IPS-18c (cell line): ENCODE data around the gene FKBP1A.
"Not testable (repeated sequence)": the region's sequence is repeated elsewhere in the genome, so short reads cannot be mapped to it uniquely, and the experiment has no call there.

Experiments used
- H3K4me3 ChIP-seq: 2 replicates; pipeline ENCODE4 v1.7.0; 2013; ENCODE audit warnings: low read depth, mild to moderate bottlenecking, low read length, moderate library complexity; ENCODE audit not compliant: insufficient read depth
- H3K9me3 ChIP-seq: one replicate; pipeline ENCODE4 v1.6.1; 2013; ENCODE audit warnings: mild to moderate bottlenecking, low read length, moderate library complexity; ENCODE audit not compliant: control insufficient read depth, insufficient read depth

The FKBP1A gene

DNA sequence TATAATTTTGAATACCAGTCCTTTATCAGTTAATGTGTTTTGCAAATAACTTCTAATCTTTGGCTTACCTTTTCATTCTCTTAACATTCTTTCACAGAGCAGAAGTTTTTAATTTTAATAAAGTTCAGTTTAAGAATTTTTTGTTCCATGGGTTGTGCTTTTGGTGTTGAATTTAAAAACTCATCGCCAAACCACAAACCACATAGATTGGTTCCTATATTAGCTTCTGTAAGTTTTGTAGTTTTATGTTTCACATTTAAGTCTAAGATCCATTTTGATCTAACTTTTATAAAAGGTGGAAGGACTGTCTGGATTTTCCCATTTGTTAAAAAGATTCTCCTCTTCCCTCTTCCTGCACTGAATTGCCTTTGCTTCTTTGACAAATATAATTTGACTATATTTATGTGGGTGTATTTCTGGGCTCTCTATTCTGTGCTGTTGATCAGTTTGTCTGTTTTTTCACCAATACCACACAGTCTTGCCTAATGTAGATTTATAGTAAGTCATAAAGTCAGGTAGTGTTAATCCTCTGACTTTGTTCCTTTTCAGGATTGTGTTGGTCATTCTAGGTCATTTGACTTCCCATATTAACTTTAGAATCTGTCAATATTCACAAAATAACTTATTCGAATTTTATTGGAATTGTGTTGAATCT is 46.4 kb downstream of the FKBP1A start:
- Histone ChIP-seq H3K9me3 (no peaks in the 10 kb centered on the region), H3K4me3 (no peak overlapping the region)

DNA sequence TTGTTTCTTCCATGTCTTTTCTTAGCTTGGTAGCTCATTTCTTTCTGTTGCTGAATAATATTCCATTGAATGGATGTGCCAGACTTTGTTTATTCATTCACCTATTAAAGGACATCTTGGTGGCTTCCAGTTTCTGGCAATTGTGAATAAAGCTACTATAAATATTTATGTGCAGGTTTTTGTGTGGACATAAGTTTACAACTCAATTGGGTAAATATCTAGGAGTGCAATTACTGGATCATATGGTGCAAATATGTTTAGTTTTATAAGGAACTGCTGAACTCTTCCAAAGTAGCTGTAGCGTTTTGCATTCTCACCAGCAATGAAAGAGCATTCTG is 47.1 kb downstream of the FKBP1A start:
- Histone ChIP-seq H3K4me3 (no peak overlapping the region), H3K9me3 (no peaks in the 10 kb centered on the region)

DNA sequence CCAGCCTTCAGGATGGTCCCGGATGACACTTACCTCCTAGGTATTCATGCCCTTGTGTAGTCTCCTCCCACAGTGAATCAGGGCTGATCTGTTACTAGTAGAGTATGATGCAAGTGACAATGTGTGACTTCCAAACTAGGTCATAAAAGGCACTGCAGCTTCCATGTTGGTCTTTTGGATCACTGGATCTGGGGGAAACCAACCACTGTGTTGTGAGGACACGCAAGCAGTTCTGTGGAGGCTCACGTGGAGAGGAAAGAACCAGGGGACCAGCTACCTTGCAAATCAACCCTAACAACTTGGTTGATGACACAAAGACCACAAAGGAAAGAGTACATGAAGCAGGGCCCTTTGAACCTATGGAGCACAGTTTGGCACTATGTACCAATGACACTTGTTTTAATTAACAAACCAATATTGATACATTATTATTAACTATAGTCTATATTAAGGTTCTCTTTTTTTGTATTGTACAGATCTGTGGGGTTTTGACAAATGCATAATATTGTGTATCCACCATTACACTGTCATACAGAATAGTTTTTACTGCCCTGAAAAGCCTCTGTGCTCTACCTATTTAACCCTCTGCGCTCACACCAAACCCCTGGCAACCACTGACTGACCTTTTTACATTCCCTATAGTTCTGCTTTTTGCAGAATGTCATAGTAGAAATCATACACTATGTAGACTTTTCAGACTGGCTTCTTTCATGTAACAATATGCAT is 47.7 kb downstream of the FKBP1A start:
- Histone ChIP-seq H3K4me3 (no peak overlapping the region), H3K9me3 (no peaks in the 10 kb centered on the region)

DNA sequence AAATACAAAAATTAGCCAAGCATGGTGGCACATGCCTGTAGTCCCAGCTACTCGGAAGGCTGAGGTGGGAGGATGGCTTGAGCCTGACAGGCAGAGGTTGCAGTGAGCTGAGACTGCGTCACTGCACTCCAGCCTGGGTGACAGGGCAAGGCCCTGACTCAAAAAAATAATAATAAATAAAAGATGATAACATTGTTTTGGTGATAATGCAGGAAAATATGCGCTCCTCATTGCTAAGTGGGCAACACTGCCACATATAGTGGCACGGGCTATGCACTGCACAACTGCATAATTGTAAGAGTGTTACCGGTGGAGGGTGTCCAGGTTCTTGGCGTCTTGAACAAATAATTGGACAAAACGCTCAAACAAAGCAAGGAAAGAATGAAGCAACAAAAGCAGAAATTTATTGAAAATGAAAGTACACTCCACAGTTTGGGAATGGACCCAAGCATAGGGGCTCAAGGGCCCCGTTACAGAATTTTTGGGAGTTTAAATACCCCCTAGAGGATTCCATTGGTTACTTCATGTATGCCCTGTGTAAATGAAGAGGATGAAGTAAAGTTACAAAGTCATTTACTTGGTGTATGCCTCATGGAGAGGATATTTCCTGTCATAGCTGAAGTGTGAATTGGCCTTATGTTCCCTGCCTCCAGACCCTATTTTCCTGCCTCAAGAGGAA is 49.3 kb downstream of the FKBP1A start:
- H3K4me3 ChIP-seq, H3K9me3 ChIP-seq: not testable (repeated sequence)

DNA sequence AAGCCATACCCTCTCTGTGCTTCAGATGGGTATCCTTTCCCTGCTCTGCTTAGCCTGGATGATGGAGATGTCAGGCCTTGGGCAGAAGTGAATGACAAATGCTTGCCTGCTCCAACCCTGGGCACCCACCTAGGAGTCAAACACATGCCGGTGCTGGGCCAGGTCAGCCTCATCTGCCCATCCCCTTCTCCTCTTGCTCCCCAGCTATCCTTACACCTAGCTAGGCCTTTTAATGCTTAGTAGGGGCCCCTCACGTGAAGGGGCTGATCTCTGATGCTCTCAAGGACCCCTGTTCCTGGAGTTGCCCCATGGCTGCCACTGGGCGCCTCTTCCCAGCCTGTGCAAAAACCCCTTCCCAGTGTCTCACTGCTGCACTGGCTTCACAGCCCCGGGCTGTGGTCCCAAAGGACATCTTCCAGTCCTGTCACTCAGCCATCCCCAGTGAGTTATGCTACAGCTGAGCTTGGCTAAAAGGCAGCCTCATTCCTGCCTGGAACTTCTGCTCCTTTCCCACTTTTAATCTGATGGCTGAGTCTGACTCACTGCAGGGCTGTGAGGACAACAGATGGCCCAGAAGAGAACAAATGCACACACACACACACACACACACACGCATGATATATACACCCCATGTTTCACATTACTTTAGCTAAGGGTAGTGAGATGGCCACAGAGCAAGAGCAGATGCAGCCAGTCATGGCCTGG is 51.1 kb downstream of the FKBP1A start:
- Histone ChIP-seq H3K4me3 (no peak overlapping the region), H3K9me3 (no peaks in the 10 kb centered on the region)

DNA sequence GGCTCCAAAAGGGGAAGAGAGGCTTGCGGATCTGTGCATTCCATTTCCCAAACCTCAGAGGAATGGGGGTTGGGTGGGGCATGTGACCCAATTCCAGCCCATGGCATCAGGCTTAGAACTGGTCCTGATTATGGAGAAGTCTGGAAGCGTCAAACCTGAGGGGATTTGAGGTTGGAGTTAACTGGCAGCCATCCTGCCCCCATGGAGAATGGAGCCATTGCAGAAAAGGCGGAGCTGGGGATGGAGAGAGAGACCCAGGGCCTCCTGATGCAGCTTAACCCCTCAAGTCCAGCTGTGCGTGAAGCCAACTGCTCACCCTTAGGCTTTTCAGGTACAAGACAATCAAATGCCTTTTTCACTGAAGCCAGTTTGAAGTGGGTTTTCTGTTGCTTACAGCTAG is 54.1 kb downstream of the FKBP1A start:
- H3K9me3 ChIP-seq, result no peaks in the 10 kb centered on the region

DNA sequence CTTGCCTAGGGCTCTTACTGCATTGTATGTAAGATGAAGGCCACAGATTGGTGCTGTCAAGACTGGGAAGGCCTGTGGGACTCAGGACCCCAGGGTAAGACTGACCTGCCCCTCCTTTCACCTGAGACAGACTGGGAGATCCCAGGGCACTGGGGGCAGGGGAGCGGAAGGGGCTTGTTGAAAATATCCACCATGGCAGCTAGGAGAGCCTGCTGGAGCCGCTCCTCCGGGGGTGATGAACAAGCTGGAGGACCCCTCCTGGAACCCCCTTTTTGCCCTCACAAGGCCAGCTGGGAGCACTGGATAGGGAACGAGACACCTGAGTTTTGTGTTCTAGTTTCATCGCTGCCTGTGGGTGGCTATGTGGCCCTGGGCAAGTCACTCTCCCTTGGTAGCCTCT is 54.8 kb downstream of the FKBP1A start:
- no peak overlapping the region for H3K4me3 ChIP-seq
- no peaks in the 10 kb centered on the region for H3K9me3 ChIP-seq

More for the DNA sequence above, 54.1 kb downstream of the FKBP1A start:
- no peak overlapping the region for H3K4me3 ChIP-seq

DNA sequence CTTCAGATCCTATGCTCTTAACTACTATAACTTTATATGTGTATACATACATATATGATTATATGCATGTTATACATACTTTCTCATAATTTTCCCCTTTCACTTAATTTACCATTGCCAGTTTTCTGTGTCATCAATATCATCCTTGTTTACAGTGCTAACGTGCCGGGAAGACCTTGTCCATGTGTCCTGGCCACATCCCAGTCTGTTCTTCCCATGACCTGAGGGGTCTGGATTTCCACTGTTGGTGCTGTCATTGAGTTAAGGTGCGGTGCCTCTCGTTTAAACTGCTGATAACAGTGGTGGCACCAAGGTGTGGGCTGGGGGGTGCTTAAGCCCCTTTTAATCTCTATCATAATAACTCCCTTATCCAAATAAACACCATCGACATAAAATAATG is 55.4 kb downstream of the FKBP1A start:
- H3K9me3 ChIP-seq, result no peaks in the 10 kb centered on the region
- H3K4me3 ChIP-seq, result no peak overlapping the region

DNA sequence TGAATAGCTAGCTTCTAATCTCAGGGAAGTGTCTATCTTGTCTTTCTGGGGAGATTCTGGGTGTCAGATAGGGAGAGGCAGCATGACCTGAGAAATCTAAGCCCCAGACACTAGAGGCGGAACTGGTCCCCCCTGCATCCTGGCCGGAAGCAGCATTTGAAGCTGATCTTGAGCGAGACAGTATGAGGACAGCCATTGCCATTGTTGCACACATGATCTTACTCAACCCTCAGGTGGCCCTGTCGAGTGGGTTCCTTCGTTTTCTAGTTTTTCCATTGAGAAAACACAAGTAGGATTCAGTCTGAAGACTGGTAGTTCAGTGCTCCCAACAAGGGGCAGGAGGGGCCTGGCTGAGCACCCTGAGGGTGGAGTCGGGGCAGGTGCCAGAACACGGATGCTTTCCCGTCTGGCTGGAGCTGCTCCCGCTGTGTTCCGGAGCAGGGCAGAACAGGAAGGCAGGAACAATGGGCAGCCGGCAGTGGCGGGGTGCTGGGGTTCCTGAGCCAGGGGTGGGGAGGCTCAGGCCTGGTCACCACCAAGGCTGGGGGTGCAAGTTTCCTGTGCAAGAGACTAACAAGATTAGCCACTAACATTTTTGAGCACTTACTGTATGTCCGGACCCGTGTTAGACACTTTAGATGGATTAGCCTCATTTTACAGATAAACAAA is 56.0 kb downstream of the FKBP1A start:
- Histone ChIP-seq H3K9me3 (no peaks in the 10 kb centered on the region), H3K4me3 (no peak overlapping the region)

DNA sequence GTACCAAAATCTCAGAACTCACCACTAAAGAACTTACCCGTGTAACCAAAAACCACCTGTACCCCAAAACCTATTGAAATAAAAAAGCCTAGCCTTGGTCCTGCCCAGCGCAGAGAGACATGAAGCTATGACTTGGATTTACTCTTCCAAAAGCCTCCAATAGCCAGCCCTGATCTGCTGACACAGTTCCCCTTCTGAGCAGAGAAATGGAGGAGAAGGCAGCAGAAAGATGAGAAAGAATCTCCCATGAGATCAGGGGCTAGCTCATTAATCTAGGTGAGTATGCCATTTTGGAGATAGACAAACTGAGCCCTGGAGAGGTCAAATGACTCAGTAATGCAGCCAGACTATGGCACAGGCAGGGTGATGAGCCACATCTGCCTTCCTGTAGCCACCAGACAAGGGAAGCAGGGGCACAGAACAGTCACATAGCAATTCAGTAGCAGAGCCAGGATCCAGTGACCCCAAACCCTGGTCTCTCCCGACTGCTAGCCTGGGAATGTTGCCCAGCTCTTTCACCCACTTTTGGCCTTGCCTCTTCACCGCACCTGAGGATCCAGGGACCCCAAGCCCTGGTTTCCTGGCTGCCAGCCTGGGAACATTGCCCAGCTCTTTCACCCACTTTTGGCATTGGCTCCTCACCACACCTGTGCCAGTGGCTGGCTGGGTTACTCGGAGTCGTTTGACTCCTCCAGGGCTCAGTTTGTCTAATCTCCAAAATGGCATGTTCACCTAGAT is 56.7 kb downstream of the FKBP1A start:
- no peaks in the 10 kb centered on the region for H3K9me3 ChIP-seq
- no peak overlapping the region for H3K4me3 ChIP-seq

DNA sequence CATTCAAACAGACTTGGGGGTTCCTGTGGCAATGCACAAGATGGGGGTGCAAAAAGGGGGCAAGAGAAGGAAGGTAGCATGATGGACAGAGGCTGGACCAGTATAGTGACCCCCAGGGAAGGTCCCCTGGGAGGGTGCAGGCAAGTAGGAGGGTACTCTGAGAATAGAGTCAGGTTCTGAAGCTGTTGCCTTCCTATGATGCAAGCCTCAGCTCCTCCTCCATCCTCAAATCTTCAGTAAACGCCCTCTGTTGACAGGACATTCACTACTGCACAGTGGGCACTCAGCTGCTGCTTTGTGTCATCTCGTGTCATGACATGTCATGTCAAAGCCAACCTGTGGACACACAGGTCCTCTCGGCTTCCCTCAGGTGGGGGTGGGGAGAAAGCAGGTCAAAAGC is 58.1 kb downstream of the FKBP1A start:
- H3K9me3 ChIP-seq, result no peaks in the 10 kb centered on the region

DNA sequence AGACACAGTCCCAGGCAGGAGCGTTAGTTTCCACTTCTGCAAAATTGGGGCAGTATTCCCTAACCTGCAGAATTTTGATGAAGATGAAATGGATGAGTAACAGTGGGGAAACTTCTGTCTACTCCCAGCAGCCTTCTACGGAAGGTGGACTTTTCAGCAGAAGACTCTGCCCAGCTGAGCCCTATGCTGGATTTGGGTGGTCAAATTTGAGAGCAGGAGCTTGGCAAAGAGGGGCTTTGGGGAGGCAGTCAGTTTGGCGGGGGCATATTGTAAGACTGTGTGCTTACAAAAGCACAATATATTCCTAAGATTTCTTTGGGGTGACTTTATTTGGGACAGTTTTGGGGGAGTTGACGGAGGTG is 58.5 kb downstream of the FKBP1A start:
- Histone ChIP-seq H3K9me3 (no peaks in the 10 kb centered on the region), H3K4me3 (no peak overlapping the region)

More for the DNA sequence above, 58.1 kb downstream of the FKBP1A start:
- no peak overlapping the region for H3K4me3 ChIP-seq

DNA sequence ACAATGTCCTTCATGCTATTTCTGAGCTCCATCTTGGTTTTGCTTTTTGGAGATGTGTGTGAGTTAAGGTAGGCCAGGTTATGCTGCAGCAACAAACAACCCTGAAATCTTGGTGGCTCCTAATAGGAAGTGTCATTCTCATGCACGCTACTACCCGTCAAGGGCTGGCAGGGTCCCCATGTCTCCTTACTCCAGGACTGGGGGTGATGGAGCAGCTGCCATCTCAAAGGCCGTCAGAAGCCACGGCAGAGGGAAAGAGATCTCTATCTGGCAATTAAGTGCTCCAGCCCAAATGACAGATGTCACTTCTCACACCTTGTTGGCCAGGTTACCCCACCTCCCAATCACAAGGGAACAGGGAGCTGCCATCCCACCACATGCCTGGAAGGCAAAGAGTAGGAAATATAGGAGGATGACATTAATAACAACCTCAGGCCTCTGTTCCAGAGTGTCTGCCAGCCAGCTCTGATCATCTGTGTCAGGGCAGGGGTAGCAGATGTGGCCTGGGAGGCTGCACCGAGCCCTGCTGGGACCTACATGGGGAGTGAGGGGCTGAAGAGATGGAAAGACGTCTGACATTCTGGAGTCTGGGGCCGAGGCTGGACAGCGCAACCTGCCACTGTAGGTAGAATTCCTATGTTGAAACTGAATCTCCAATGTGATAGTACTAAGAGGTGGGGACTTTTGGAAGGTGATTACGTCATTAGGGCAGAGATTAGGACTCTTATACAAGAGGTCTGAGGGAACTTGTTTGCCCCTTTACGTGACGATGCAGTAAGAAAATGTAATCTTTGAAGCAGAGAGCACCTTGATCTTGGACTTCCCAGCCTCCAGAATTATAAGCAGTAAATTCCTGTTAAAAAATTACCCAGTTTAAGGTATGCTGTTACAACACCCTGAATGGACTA is 59.1 kb downstream of the FKBP1A start:
- Histone ChIP-seq H3K9me3 (no peaks in the 10 kb centered on the region), H3K4me3 (no peak overlapping the region)

DNA sequence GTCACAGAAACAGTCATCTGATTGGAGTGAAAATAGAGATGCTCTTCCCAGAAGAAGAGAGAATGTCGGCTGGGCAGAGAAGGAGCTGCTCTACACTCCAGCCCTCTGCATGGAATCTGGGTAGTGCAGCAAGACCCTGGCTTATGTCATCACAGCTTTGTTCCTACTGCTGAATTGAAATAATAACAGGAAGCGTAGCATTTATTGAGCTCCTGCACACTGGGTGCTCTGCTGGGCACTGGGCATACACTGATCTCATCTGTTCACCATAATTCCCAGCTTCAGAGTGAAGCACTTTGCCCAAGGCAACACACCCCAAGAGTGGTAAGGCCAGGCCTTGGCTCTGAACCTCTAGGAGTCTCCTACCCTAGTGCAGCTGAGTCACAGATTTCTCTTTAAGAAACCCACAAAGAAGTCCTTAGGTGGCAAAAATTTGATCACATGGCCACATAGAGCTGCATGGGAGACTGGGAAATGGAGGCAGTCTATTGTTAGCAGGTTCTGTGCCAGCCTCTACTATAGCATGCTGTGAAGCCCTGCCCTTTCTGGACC is 60.0 kb downstream of the FKBP1A start:
- Histone ChIP-seq H3K9me3 (no peaks in the 10 kb centered on the region), H3K4me3 (no peak overlapping the region)

DNA sequence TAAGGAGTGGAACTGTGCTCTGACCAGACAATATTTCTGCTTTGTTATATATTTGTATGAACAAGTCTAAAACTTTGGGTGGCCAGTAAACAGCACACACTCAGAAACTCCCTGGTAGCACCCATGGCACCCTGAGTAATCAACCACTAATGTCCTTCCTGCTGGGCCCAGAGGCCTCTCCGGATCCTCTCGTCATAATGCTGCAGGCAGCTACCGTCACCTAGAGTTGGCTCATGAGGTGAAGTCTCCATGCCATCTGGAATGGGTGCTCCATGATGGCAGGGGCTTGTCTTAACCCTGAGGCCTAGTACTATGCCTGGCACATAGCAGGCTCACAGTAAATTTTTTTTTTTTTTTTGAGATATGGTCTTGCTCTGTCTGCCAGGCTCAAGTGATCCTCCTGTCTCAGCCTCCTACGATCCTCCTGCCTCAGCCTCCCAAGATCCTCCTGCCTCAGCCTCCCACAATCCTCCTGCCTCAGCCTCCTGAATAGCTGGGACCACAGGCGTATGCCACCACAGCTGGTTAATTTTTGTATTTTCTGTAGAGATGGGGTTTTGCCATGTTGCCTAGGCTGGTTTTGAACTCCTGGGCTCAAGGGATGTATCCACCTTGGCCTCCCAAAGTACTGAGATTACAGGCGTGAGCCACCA is 60.9 kb downstream of the FKBP1A start:
- no peaks in the 10 kb centered on the region for H3K9me3 ChIP-seq
- no peak overlapping the region; the same call in 1 of the 2 replicates for H3K4me3 ChIP-seq
